Glomerular endothelial cell (primary cell): Measurements from ENCODE around the gene CDKL4. TPM values are rescaled to one million over a fixed set of nuclear protein-coding genes. Genes with fewer than 3 reads are reported as not detected.
"Not testable (repeated sequence)": the region's sequence is repeated elsewhere in the genome, so short reads cannot be mapped to it uniquely, and the experiment has no call there.

Experiments
- DNase-seq: peaks from one replicate; pipeline ENCODE4 v3.0.0-alpha.2; 2011; ENCODE audit warnings: low read depth, low spot score; ENCODE audit errors: extremely low read depth
- total RNA-seq: library from RNA; depleted of rRNA; stranded (reverse); fragments of >200 nt; gene quantifications from 2 replicates; pipeline ENCODE4 v1.2.3, GENCODE V29; 2015

Gene CDKL4
- total RNA-seq, result not detected in 2 replicates

- DNase-seq, result no peak
Observed at GRCh38 chr2:39243469-39244123, at the start of gene CDKL4. TSS of gene CDKL4 (minus strand) at chr2:39243970.

GRCh38 chr2:39290433-39290832, 46.7 kb upstream of the CDKL4 start:
- DNase-seq, result no peak

GRCh38 chr2:39289609-39290008, 45.8 kb upstream of the CDKL4 start:
- no peak for DNase-seq

GRCh38 chr2:39283561-39283960, 39.8 kb upstream of the CDKL4 start:
- no peak for DNase-seq

GRCh38 chr2:39281391-39281790, 37.6 kb upstream of the CDKL4 start:
- no peak for DNase-seq

- no peak for DNase-seq
Observed at GRCh38 chr2:39275016-39275415, 31.2 kb upstream of the CDKL4 start.

- DNase-seq, result no peak
Observed at GRCh38 chr2:39269941-39270340, 26.2 kb upstream of the CDKL4 start.

GRCh38 chr2:39266916-39267434, 23.2 kb upstream of the CDKL4 start:
- no peak for DNase-seq

- no peak for DNase-seq
Observed at GRCh38 chr2:39266139-39266805, 22.5 kb upstream of the CDKL4 start.

- DNase-seq, result no peak
Observed at GRCh38 chr2:39265315-39265714, 21.5 kb upstream of the CDKL4 start.

GRCh38 chr2:39264733-39265132, 21.0 kb upstream of the CDKL4 start:
- DNase-seq, result no peak

- DNase-seq, result no peak
Observed at GRCh38 chr2:39260087-39260486, 16.3 kb upstream of the CDKL4 start.

GRCh38 chr2:39256040-39256439, 12.3 kb upstream of the CDKL4 start:
- no peak for DNase-seq

GRCh38 chr2:39252888-39253518, 9.2 kb upstream of the CDKL4 start:
- DNase-seq, result no peak

- no peak for DNase-seq
Observed at GRCh38 chr2:39247512-39248043, 3.8 kb upstream of the CDKL4 start.

GRCh38 chr2:39246382-39246980, 2.7 kb upstream of the CDKL4 start:
- no peak for DNase-seq

- not testable (repeated sequence) for DNase-seq
Observed at GRCh38 chr2:39244963-39245625, 1.3 kb upstream of the CDKL4 start.

GRCh38 chr2:39244241-39244862, 582 bp upstream of the CDKL4 start:
- not testable (repeated sequence) for DNase-seq

- no peak for DNase-seq
Observed at GRCh38 chr2:39241588-39241987, 2.2 kb downstream of the CDKL4 start.

GRCh38 chr2:39240758-39241157, 3.0 kb downstream of the CDKL4 start:
- DNase-seq, result no peak
